T-cell (primary cell): ENCODE data around the gene B3GNT4. TPM values are rescaled to one million over a fixed set of nuclear protein-coding genes. Genes with fewer than 3 reads are reported as not detected.

Source experiments
- ATAC-seq, 4 experiments: fragments of 200-7000 bp in 3 of 4; fragments of 150-1000 bp in 1 of 4; cut with Tn5 transposase; replicated peaks in 1 of 4; 1 replicate in 3 of 4; 2 replicates in 1 of 4; pipeline ENCODE4 v1.10.0; 2021; ENCODE audit warnings: moderate library complexity in 3 of 4, mild to moderate bottlenecking in 2 of 4, moderate number of reproducible peaks in 1 of 4
- CTCF ChIA-PET, 2 donors: fragments of 300-600 bp; sonication (Branson Sonifier 250); formaldehyde crosslinking; loops; one replicate each; lab custom pipeline; 2022; ENCODE audit warnings: antibody characterized with exemption in 2 of 2; lab: Charles Lee
- POLR2A ChIA-PET, 2 donors: fragments of 300-600 bp; sonication (Branson Sonifier 250); formaldehyde crosslinking; loops; one replicate each; lab custom pipeline; 2022; ENCODE audit warnings: antibody characterized with exemption in 2 of 2; lab: Charles Lee
- DNase-seq, 35 experiments: peaks; one replicate each; pipeline versions ENCODE4 v3.0.0 to v3.0.0-alpha.2; 2013 to 2023
- H3K27ac ChIP-seq: one replicate; pipeline ENCODE4 v1.5.1; 2013; ENCODE audit warnings: low read length
- H3K27me3 ChIP-seq, 2 experiments: replicated peaks in 1 of 2; 1 replicate in 1 of 2; 2 replicates in 1 of 2; pipeline versions ENCODE4 v1.6.1 to v1.7.0; 2013; ENCODE audit warnings: low read length in 1 of 2, mixed read lengths in 1 of 2; ENCODE audit not compliant: control insufficient read depth in 2 of 2, insufficient read depth in 2 of 2; ENCODE audit errors: extremely low read depth in 1 of 2
- H3K36me3 ChIP-seq, 2 donors: 1 replicate in 1 of 2; 2 replicates in 1 of 2; pipeline versions ENCODE4 v1.6.1 to v1.7.0; 2013; ENCODE audit warnings: low read length in 1 of 2; ENCODE audit not compliant: control insufficient read depth in 2 of 2, insufficient read depth in 1 of 2; ENCODE audit errors: extremely low read depth in 1 of 2
- H3K4me1 ChIP-seq, 2 experiments: 1 replicate in 1 of 2; 2 replicates in 1 of 2; pipeline versions ENCODE4 v1.6.1 to v1.7.0; 2013; ENCODE audit warnings: low read length in 2 of 2, mixed read lengths in 1 of 2; ENCODE audit not compliant: insufficient read depth in 2 of 2, control insufficient read depth in 1 of 2; ENCODE audit errors: extremely low read depth in 1 of 2
- H3K4me3 ChIP-seq, 2 donors: 1 replicate in 1 of 2; 2 replicates in 1 of 2; pipeline versions ENCODE4 v1.5.1 to v1.7.0; 2013; ENCODE audit warnings: mild to moderate bottlenecking in 2 of 2, low read length in 1 of 2, moderate library complexity in 1 of 2; ENCODE audit not compliant: control insufficient read depth in 1 of 2; ENCODE audit errors: extremely low read depth in 1 of 2
- H3K9me3 ChIP-seq: 2 replicates; pipeline ENCODE4 v1.7.0; 2013
- H3K27ac Mint-ChIP-seq, 2 donors: one replicate each; pipeline ENCODE4 v1.8.0; 2020 to 2021; ENCODE audit warnings: mild to moderate bottlenecking in 2 of 2, mixed read lengths in 2 of 2
- H3K27me3 Mint-ChIP-seq, 2 donors: one replicate each; pipeline ENCODE4 v1.8.0; 2021 to 2022; ENCODE audit warnings: mixed read lengths in 2 of 2
- H3K36me3 Mint-ChIP-seq: one replicate; pipeline ENCODE4 v1.8.0; 2021; ENCODE audit warnings: mixed read lengths
- H3K4me1 Mint-ChIP-seq, 3 donors: one replicate each; pipeline ENCODE4 v1.8.0; 2020 to 2022; ENCODE audit warnings: mixed read lengths in 3 of 3, mild to moderate bottlenecking in 1 of 3
- H3K4me3 Mint-ChIP-seq, 3 donors: one replicate each; pipeline ENCODE4 v1.8.0; 2020 to 2022; ENCODE audit warnings: mild to moderate bottlenecking in 3 of 3, mixed read lengths in 3 of 3, moderate library complexity in 3 of 3
- H3K9me3 Mint-ChIP-seq, 3 donors: one replicate each; pipeline ENCODE4 v1.8.0; 2020 to 2022; ENCODE audit warnings: mixed read lengths in 3 of 3
- WGBS: methylation state at CpG from one replicate; pipeline ENCODE4 v1.1.5; 2013; ENCODE audit warnings: missing lambda C conversion rate; ENCODE audit not compliant: insufficient coverage; 5-methylcytosine and 5-hydroxymethylcytosine counted together
- total RNA-seq, 35 experiments: library from RNA in 6 of 35; stranded (reverse) in 6 of 35; fragments of 120-200 nt in 1 of 35; gene quantifications; one replicate each; pipeline versions ENCODE4 v1.2.1 to v1.2.4 and lab custom pipeline; 2013 to 2026

The B3GNT4 gene
- 1 to 10 TPM in 2 of 5 donors, under 1 TPM in 2, not detected in 1; 0.35 to 1.4 (median 0.88) TPM for total RNA-seq
- total RNA-seq (2013): 0.24 TPM
- total RNA-seq (lab: John Stamatoyannopoulos, UW): 0 to 1.6 (median 0.36) reads per million in 29 experiments

DNA sequence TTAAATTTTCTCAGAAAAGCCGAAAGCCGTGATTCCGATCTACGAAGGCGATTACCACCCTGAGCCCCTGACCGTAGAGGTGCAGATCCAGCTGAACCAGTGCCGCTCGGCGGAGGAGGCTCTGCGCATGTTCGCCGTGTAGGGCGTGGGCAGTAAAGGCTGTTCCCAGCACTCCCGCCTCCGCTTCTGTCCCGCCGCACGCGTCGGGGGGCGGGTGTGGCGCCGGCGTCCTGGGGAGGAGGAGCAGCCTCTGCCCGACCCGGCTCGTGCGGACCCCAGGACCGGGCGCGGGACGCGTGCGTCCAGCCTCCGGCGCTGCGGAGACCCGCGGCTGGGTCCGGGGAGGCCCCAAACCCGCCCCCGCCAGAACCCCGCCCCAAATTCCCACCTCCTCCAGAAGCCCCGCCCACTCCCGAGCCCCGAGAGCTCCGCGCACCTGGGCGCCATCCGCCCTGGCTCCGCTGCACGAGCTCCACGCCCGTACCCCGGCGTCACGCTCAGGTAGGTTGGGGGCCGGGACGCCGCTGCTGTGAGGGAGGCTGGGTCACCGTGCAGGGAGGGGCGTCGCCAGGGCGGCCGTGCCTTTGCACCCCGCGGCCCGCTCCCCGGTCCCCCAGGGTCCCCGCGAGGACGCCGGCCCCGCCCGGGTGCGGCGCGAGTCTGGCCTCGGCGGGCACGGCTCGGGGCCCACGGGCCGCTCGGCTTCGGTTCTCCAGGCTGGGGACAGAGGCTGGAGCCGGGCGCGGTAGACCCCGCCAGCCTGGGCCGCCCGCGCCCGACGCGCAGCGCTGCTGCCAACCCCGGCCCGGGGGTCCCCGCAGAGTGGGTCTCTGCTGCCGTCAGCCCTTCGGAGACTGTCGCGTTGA, at the start of gene B3GNT4:
TSS of gene B3GNT4 (plus strand) at position 409 of the 866 bp plus-strand sequence. CDS start 910 bp downstream, outside the sequence.
- under 1% methylated on average over 85 of the region's 104 CpGs for WGBS

DNA sequence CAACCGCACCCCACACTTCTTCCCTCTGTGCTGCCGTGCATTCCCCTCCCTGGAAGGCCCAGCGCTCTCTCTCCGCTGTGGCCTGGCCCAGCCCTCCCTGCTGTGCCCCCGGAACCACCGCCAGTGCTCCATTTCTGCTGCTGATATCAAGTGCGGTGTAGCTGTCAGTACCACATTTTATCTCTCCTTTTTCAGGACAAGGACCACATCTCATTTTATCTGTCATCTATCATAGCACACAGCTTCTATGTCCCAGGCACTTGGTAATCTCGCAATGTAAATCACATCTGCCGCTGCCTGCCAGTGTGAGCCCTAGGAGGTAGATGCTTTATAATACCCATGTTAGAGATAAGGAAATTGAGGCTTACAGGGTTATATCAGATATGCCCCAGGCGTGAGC, 47.8 kb upstream of the B3GNT4 start:
- Histone ChIP-seq H3K4me1 (no peaks in the 10 kb centered on the region), H3K4me3 (no peak overlapping the region), H3K36me3 (no peaks in the 10 kb centered on the region), H3K27ac (no peak overlapping the region), H3K9me3 (no peaks in the 10 kb centered on the region), H3K27me3 (no peaks in the 10 kb centered on the region)
- H3K36me3 Mint-ChIP-seq: peaks cover 3% of the 10 kb centered on the region
- WGBS: 91% methylated on average over 6 of the region's 10 CpGs
- no peak for DNase-seq
- no peaks in the 10 kb centered on the region for H3K4me1 Mint-ChIP-seq
- POLR2A ChIA-PET: no interaction called here
- CTCF ChIA-PET: no interaction called here
- H3K27me3 Mint-ChIP-seq: no peaks in the 10 kb centered on the region
- H3K4me3 Mint-ChIP-seq: no peak overlapping the region
- no peak overlapping the region for H3K27ac Mint-ChIP-seq
- H3K9me3 Mint-ChIP-seq: no peaks in the 10 kb centered on the region
- ATAC-seq: no peak

More for the DNA sequence above, at the start of gene B3GNT4:
- Mint-ChIP-seq H3K27ac (peak within 1 kb of the TSS in 1 of 2 donors; percentile 61), H3K4me1 (peaks cover 10 to 17% (median 15%) of the 10 kb centered on the region in 3 donors), H3K27me3 (peaks cover 8% of the 10 kb centered on the region in 2 donors), H3K36me3 (peaks cover 9% of the 10 kb centered on the region), H3K4me3 (peak within 1 kb of the TSS; percentile 75 to 82 (median 79)), H3K9me3 (no peaks in the 10 kb centered on the region)
- ATAC-seq (peak; percentile 72 to 82 (median 78)), DNase-seq (peak in 34 of 35 experiments; percentile 31 to 73 (median 52))
- H3K9me3 ChIP-seq: no peaks in the 10 kb centered on the region
- peaks cover 7 to 16% of the 10 kb centered on the region in 2 experiments for H3K4me1 ChIP-seq
- H3K27me3 ChIP-seq: peaks cover 2 to 46% of the 10 kb centered on the region in 2 experiments
- peak within 1 kb of the TSS; percentile 58 to 77 for H3K4me3 ChIP-seq
- ChIA-PET POLR2A (interaction anchor here (0.6 to 0.7 kb wide), 4 partner anchors 12 to 485 kb away, joined by 3 to 5 read pairs (median 4); no protein-coding TSS in a partner anchor), CTCF (interaction anchor here (0.5 to 0.7 kb wide), 6 partner anchors 14 to 1075 kb away, joined by 3 to 4 read pairs (median 4); no protein-coding TSS in a partner anchor)
- H3K36me3 ChIP-seq: peaks cover 10 to 15% of the 10 kb centered on the region in 2 donors
- no peak within 1 kb of the TSS for H3K27ac ChIP-seq

DNA sequence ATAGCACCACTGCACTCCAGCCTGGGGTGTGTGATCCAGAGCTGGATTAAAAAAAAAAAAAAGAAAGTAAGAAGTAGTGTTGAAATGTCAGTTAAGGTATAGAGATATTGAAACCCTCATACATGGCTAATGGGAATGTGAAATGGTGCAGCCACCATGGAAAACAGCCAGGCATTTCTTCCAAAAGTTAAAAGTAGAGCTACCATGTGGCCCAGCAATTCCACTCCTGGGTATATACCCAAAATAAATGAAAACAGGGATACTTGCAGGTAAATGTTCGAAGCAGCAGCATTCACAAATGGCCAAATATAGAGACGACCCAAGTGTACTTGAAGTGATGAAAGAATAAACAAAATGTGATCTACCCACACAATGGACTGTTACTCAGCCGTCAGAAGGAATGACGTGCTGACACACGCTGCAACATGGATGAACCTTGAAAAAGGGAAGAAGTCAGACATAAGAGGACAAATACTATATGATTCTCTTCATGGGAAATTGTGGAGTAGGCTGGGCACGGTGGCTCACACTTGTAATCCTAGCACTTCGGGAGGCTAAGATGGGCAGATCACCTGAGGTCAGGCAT, 44.7 kb upstream of the B3GNT4 start:
- Mint-ChIP-seq H3K9me3 (no peaks in the 10 kb centered on the region), H3K4me3 (no peak overlapping the region), H3K4me1 (peaks cover 0 to 10% (median 4%) of the 10 kb centered on the region in 3 donors), H3K27me3 (no peaks in the 10 kb centered on the region), H3K27ac (no peak overlapping the region), H3K36me3 (peaks cover 3% of the 10 kb centered on the region)
- Histone ChIP-seq H3K36me3 (no peaks in the 10 kb centered on the region), H3K9me3 (no peaks in the 10 kb centered on the region), H3K27ac (no peak overlapping the region), H3K27me3 (peaks cover 0 to 2% of the 10 kb centered on the region in 2 experiments), H3K4me3 (no peak overlapping the region), H3K4me1 (peaks cover 0 to 17% of the 10 kb centered on the region in 2 experiments)
- 90% methylated on average over 5 of the region's 7 CpGs for WGBS
- POLR2A ChIA-PET: interaction anchor here in 1 of 2 donors (0.7 kb wide), 1 partner anchor 256 kb away, joined by 3 read pairs; no protein-coding TSS in a partner anchor
- DNase-seq (no peak), ATAC-seq (no peak)
- CTCF ChIA-PET: no interaction called here

DNA sequence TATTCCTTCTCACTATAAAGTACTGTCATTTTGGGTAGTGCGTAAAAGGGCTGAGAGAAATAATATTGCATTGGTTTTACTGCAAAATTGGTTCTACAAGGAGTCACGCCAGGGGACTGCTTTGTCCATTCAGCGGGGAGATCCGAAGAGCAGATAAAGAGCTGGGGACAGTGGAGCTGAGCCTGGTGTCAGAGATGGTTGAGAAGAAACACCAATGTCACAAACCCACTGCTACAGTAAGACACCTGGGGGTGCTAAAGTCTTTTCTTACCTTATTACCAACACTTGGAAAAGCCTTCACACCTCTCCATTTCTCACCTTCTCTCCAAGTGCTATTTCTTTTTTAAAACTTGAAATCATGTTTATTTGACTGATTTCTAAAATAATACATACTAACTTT, 43.6 kb upstream of the B3GNT4 start:
- Histone ChIP-seq H3K4me1 (peaks cover 0 to 20% of the 10 kb centered on the region in 2 experiments), H3K9me3 (no peaks in the 10 kb centered on the region), H3K27me3 (peaks cover 0 to 2% of the 10 kb centered on the region in 2 experiments), H3K36me3 (no peaks in the 10 kb centered on the region), H3K27ac (no peak overlapping the region), H3K4me3 (no peak overlapping the region)
- Mint-ChIP-seq H3K27ac (no peak overlapping the region), H3K4me3 (no peak overlapping the region), H3K27me3 (peaks cover 0 to under 1% of the 10 kb centered on the region in 2 donors), H3K36me3 (peaks cover 3% of the 10 kb centered on the region), H3K9me3 (no peaks in the 10 kb centered on the region), H3K4me1 (peaks cover 0 to 10% (median 4%) of the 10 kb centered on the region in 3 donors)
- WGBS: 93% methylated on average over 2 of the region's 4 CpGs
- DNase-seq: no peak
- POLR2A ChIA-PET: no interaction called here
- no peak for ATAC-seq
- CTCF ChIA-PET: no interaction called here

DNA sequence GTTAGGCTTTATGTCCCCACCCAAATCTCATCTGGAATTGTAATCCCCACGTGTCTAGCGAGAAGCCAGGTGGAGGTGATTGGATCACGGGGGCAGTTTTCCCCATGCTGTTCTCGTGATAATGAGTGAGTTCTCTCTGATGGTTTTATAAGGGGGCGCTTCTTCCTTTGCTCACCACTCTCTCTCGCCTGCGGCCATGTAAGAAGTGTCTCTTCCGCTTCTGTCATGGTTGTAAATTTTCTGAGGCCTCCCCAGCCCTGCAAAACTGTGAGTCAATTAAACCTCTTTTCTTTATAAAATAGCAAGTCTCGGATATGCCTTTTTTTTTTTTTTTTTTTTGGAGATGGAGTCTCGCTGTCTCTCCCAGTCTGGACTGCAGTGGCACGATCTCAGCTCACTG, 42.7 kb upstream of the B3GNT4 start:
- Mint-ChIP-seq H3K36me3 (peaks cover under 1% of the 10 kb centered on the region), H3K4me3 (no peak overlapping the region), H3K4me1 (peaks cover 0 to 10% (median 4%) of the 10 kb centered on the region in 3 donors), H3K27ac (no peak overlapping the region), H3K27me3 (peaks cover 0 to 3% of the 10 kb centered on the region in 2 donors), H3K9me3 (no peaks in the 10 kb centered on the region)
- WGBS: no CpG with 5 or more reads among the region's 11 CpGs
- no peak overlapping the region for H3K27ac ChIP-seq
- H3K4me1 ChIP-seq: peaks cover 0 to 20% of the 10 kb centered on the region in 2 experiments
- H3K9me3 ChIP-seq: no peaks in the 10 kb centered on the region
- ATAC-seq: no peak
- H3K4me3 ChIP-seq: no peak overlapping the region
- no peaks in the 10 kb centered on the region for H3K36me3 ChIP-seq
- POLR2A ChIA-PET: no interaction called here
- H3K27me3 ChIP-seq: peaks cover 0 to 2% of the 10 kb centered on the region in 2 experiments
- CTCF ChIA-PET: no interaction called here
- DNase-seq: no peak

DNA sequence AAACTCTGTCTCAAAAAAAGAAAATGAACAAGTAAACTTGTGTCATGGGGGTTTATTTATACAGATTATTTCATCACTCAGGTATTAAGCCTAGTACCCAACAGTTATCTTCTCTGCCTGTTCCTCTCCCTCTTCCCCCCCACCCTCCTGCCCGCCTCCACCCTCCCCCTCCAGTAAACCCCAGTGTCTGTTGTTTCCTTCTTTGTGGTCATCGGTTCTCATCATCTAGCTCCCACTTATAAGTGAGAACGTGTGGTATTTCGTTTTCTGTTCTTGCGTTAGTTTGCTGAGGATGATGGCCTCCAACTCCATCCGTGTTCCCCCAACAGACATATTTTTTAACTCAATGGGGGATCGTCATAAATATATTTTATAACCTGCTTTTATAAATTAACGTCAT, 41.8 kb upstream of the B3GNT4 start:
- Mint-ChIP-seq H3K9me3 (no peaks in the 10 kb centered on the region), H3K4me3 (no peak overlapping the region), H3K4me1 (peaks cover 0 to 13% (median 5%) of the 10 kb centered on the region in 3 donors), H3K36me3 (no peaks in the 10 kb centered on the region), H3K27me3 (peaks cover 0 to 3% of the 10 kb centered on the region in 2 donors), H3K27ac (peak overlapping the region in 1 of 2 donors; percentile 36)
- DNase-seq (peak in 8 of 35 experiments; percentile 6 to 60 (median 19)), ATAC-seq (peak in 3 of 4 experiments; percentile 19 to 24 (median 22))
- H3K4me1 ChIP-seq: peaks cover 0 to 28% of the 10 kb centered on the region in 2 experiments
- CTCF ChIA-PET: interaction anchor here in 1 of 2 donors (0.6 to 0.7 kb wide), 3 partner anchors 76 to 1738 kb away, joined by 3 to 4 read pairs (median 3); no protein-coding TSS in a partner anchor
- POLR2A ChIA-PET: interaction anchor here in 1 of 2 donors (0.6 to 0.7 kb wide), 2 partner anchors 243 to 286 kb away, joined by 3 to 4 read pairs; partner anchors contain the start of gene CFAP251
- no peaks in the 10 kb centered on the region for H3K36me3 ChIP-seq
- no peak overlapping the region for H3K4me3 ChIP-seq
- H3K9me3 ChIP-seq: no peaks in the 10 kb centered on the region
- H3K27me3 ChIP-seq: peaks cover 0 to 8% of the 10 kb centered on the region in 2 experiments
- H3K27ac ChIP-seq: peak overlapping the region; percentile 47
- WGBS: no CpG with 5 or more reads among the region's 8 CpGs
